ENCODE results near the gene FAM9C. TPM values are rescaled to one million over a fixed set of nuclear protein-coding genes. Genes with fewer than 3 reads are reported as not detected.
A peak's percentile ranks its signal among the peaks of the same experiment; 100 is the strongest.

Gene FAM9C
- total and polyA plus RNA-seq, 2 experiments from 2014 or later, result not detected

GRCh38 chrX:13069771-13070416, 25.5 kb upstream of the FAM9C start:
- no peaks in the 10 kb centered on the region for H3K4me1 ChIP-seq (ENCODE audit: insufficient read depth)
- H3K4me2 ChIP-seq (ENCODE audit: unreplicated experiment), result no peak overlapping the region
- no peak overlapping the region for H3K9ac ChIP-seq
- TF ChIP-seq EZH2phosphoT487 (IDR thresholded peaks at IDR 0.05; ENCODE audit: insufficient read depth, low read depth), result no peak
- TF ChIP-seq EZH2 (IDR thresholded peaks at IDR 0.05; ENCODE audit: insufficient read depth, poor library complexity, severe bottlenecking), result no peak
- no peak overlapping the region for H3K4me3 ChIP-seq
- DNase-seq, result peak; percentile 32
- no peaks in the 10 kb centered on the region for H3F3A ChIP-seq (ENCODE audit: insufficient read depth)
- no peaks in the 10 kb centered on the region for H4K20me1 ChIP-seq (ENCODE audit: insufficient read depth)
- no peak overlapping the region for H2AFZ ChIP-seq
- H3K9me3 ChIP-seq (ENCODE audit: low read depth), result no peaks in the 10 kb centered on the region
- H3K27me3 ChIP-seq (replicated peaks; ENCODE audit: insufficient read depth), result no peaks in the 10 kb centered on the region
- H3K36me3 ChIP-seq (ENCODE audit: low read depth), result no peaks in the 10 kb centered on the region
- WGBS, 2 experiments (ENCODE audit: low coverage in 1 of 2, low lambda C conversion rate in 2 of 2, missing lambda C conversion rate in 2 of 2), result 4 to 37% methylated on average over 2 to 3 of the region's 3 CpGs
- H3K79me2 ChIP-seq (ENCODE audit: insufficient read depth), result no peaks in the 10 kb centered on the region
- no peaks in the 10 kb centered on the region for H3K9me2 ChIP-seq (ENCODE audit: insufficient read depth)
- in situ Hi-C loops (cut with MboI), result no loop called here
- H3K27ac ChIP-seq, result no peak overlapping the region

GRCh38 chrX:13068651-13069050, 24.2 kb upstream of the FAM9C start:
- DNase-seq, result no peak
- Histone ChIP-seq H3K9ac (no peak overlapping the region), H3K4me2 (ENCODE audit: unreplicated experiment) (no peak overlapping the region), H3K9me3 (ENCODE audit: low read depth) (no peaks in the 10 kb centered on the region), H3K4me3 (no peak overlapping the region), H3K27ac (no peak overlapping the region), H4K20me1 (ENCODE audit: insufficient read depth) (no peaks in the 10 kb centered on the region), H2AFZ (no peak overlapping the region), H3K79me2 (ENCODE audit: insufficient read depth) (no peaks in the 10 kb centered on the region), H3K36me3 (ENCODE audit: low read depth) (no peaks in the 10 kb centered on the region), H3K27me3 (replicated peaks; ENCODE audit: insufficient read depth) (no peaks in the 10 kb centered on the region), H3K4me1 (ENCODE audit: insufficient read depth) (no peaks in the 10 kb centered on the region), H3F3A (ENCODE audit: insufficient read depth) (no peaks in the 10 kb centered on the region), H3K9me2 (ENCODE audit: insufficient read depth) (no peaks in the 10 kb centered on the region)
- in situ Hi-C loops (cut with MboI), result no loop called here
- TF ChIP-seq EZH2 (IDR thresholded peaks at IDR 0.05; ENCODE audit: insufficient read depth, poor library complexity, severe bottlenecking), result no peak
- no peak for TF ChIP-seq EZH2phosphoT487 (IDR thresholded peaks at IDR 0.05; ENCODE audit: insufficient read depth, low read depth)
- WGBS, 2 experiments (ENCODE audit: low coverage in 1 of 2, low lambda C conversion rate in 2 of 2, missing lambda C conversion rate in 2 of 2), result 60 to 89% methylated on average over 1 of the region's 1 CpG

GRCh38 chrX:13067773-13068172, 23.4 kb upstream of the FAM9C start:
- in situ Hi-C loops (cut with MboI), result no loop called here
- H3K27me3 ChIP-seq (replicated peaks; ENCODE audit: insufficient read depth), result no peaks in the 10 kb centered on the region
- no peaks in the 10 kb centered on the region for H3K4me1 ChIP-seq (ENCODE audit: insufficient read depth)
- no peak overlapping the region for H3K27ac ChIP-seq
- no peaks in the 10 kb centered on the region for H4K20me1 ChIP-seq (ENCODE audit: insufficient read depth)
- no peaks in the 10 kb centered on the region for H3K36me3 ChIP-seq (ENCODE audit: low read depth)
- no peak overlapping the region for H3K9ac ChIP-seq
- H3K4me2 ChIP-seq (ENCODE audit: unreplicated experiment), result no peak overlapping the region
- H3K9me2 ChIP-seq (ENCODE audit: insufficient read depth), result no peaks in the 10 kb centered on the region
- no peak for DNase-seq
- WGBS, 2 experiments (ENCODE audit: low coverage in 1 of 2, low lambda C conversion rate in 2 of 2, missing lambda C conversion rate in 2 of 2), result 89 to 100% methylated on average over 1 of the region's 1 CpG
- H3K79me2 ChIP-seq (ENCODE audit: insufficient read depth), result no peaks in the 10 kb centered on the region
- no peak overlapping the region for H2AFZ ChIP-seq
- H3K4me3 ChIP-seq, result no peak overlapping the region
- no peaks in the 10 kb centered on the region for H3F3A ChIP-seq (ENCODE audit: insufficient read depth)
- no peaks in the 10 kb centered on the region for H3K9me3 ChIP-seq (ENCODE audit: low read depth)
- TF ChIP-seq EZH2 (IDR thresholded peaks at IDR 0.05; ENCODE audit: insufficient read depth, poor library complexity, severe bottlenecking), result no peak
- TF ChIP-seq EZH2phosphoT487 (IDR thresholded peaks at IDR 0.05; ENCODE audit: insufficient read depth, low read depth), result no peak

- no peak overlapping the region for H2AFZ ChIP-seq
- TF ChIP-seq EZH2phosphoT487 (IDR thresholded peaks at IDR 0.05; ENCODE audit: insufficient read depth, low read depth) (no peak), EZH2 (IDR thresholded peaks at IDR 0.05; ENCODE audit: insufficient read depth, poor library complexity, severe bottlenecking) (no peak)
- WGBS, 2 experiments (ENCODE audit: low coverage in 1 of 2, low lambda C conversion rate in 2 of 2, missing lambda C conversion rate in 2 of 2), result 89 to 91% methylated on average over 3 to 4 of the region's 4 CpGs
Measured at GRCh38 chrX:13066391-13066790, 22.0 kb upstream of the FAM9C start.

More at GRCh38 chrX:13066391-13066790, 22.0 kb upstream of the FAM9C start:
- Histone ChIP-seq H3K4me2 (ENCODE audit: unreplicated experiment) (no peak overlapping the region), H3K27me3 (replicated peaks; ENCODE audit: insufficient read depth) (no peaks in the 10 kb centered on the region), H3K9ac (no peak overlapping the region), H3K36me3 (ENCODE audit: low read depth) (no peaks in the 10 kb centered on the region), H3K4me1 (ENCODE audit: insufficient read depth) (no peaks in the 10 kb centered on the region), H4K20me1 (ENCODE audit: insufficient read depth) (no peaks in the 10 kb centered on the region), H3K9me2 (ENCODE audit: insufficient read depth) (no peaks in the 10 kb centered on the region), H3K9me3 (ENCODE audit: low read depth) (no peaks in the 10 kb centered on the region), H3F3A (ENCODE audit: insufficient read depth) (no peaks in the 10 kb centered on the region), H3K4me3 (no peak overlapping the region), H3K27ac (no peak overlapping the region), H3K79me2 (ENCODE audit: insufficient read depth) (no peaks in the 10 kb centered on the region)
- DNase-seq, result no peak
- in situ Hi-C loops (cut with MboI), result no loop called here
